ENCODE results near the gene TMEM254.

Gene TMEM254

DNA sequence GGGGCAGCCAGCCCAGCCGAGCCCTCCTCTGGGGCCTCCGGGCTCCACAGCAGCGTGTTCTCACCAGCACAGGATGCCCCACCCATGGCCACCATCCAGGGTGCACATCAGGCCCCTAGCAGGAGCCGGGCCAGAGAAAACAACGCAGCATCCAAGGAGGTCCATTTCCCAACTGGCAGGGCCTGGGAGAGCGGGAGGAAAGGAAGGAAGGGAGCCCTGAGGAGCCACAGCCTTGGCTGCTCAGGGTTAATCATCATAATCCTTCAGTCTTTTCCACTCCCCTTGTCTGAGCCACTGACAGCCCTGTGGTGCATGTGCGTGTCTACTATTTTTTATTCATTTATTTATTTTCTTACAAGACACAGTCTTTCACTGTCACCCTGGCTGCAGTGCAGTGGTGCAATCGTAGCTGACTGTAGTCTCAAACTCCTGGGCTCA is 57.7 kb downstream of the TMEM254 start:
- no peak for FAIRE-seq
- no peak for TF ChIP-seq POLR2A (IDR thresholded peaks at IDR 0.05; ENCODE audit: low read depth, low read length)
- DNase-seq (ENCODE audit: insufficient read length, low spot score): peak; percentile 75

DNA sequence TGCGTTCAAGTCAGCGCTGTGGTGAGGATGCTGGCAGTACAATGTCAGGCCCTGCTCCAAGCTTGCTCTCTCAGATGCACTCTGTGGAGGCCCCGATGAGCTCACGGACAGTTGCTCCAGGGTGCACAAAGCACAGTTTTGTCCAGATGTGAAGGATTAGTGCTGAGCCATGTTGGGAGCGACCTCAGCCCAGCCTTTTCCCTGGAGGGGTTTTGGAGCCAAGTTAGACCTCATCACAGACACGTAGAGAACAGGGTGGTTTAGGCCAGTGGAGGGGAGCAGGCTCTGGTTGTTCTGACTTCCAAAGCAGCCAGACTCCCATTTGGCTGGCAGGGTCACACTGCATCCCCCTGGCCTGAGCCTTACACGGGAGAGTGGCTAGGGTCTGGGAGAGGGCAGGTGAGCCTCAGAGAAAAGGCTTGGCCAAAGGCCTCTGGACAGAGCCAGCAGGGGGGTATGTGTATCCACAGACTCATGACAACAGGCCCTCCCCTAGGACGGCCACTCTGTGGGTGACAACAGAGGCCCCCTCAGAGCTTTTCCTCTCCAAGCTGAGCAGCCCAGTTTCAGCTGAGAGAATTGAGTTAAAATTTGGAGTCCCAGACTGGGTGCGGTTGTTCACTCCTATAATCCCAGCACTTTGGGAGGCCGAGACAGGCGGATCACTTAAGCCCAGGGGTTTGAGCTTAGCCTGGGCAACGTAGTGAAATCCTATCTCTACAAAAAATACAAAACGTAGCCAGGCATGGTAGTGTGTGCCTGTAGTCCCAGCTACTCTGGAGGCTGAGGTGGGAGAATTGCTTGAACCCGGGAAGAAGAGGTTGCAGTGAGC is 58.8 kb downstream of the TMEM254 start:
- no peak for FAIRE-seq
- no peak for DNase-seq (ENCODE audit: insufficient read length, low spot score)
- TF ChIP-seq POLR2A (IDR thresholded peaks at IDR 0.05; ENCODE audit: low read depth, low read length): no peak

DNA sequence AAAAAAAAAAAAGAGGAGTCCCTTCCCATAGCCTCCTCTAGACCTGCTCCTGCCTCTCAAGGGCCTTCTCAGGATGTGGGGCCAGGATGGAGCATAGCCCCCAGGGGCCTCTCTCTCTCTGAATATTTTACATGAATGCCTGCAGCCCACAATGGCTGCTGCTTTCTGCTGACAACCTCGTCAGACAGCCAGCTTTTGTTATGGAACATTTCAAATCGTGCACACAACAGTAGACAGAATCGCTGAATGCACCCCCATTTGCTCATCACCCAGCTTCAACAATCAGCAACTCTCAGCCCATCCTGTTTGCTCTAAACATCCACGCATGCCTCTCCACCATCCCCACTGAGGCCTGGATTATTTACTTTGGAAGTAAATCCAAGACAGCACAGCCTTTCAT is 59.5 kb downstream of the TMEM254 start:
- no peak for FAIRE-seq
- TF ChIP-seq POLR2A (IDR thresholded peaks at IDR 0.05; ENCODE audit: low read depth, low read length): no peak
- no peak for DNase-seq (ENCODE audit: insufficient read length, low spot score)

- DNase-seq (ENCODE audit: insufficient read length, low spot score): no peak
- TF ChIP-seq POLR2A (IDR thresholded peaks at IDR 0.05; ENCODE audit: low read depth, low read length): no peak
- no peak for FAIRE-seq
Measured at GRCh38 chr10:80139265-80139664, 60.8 kb downstream of the TMEM254 start.

DNA sequence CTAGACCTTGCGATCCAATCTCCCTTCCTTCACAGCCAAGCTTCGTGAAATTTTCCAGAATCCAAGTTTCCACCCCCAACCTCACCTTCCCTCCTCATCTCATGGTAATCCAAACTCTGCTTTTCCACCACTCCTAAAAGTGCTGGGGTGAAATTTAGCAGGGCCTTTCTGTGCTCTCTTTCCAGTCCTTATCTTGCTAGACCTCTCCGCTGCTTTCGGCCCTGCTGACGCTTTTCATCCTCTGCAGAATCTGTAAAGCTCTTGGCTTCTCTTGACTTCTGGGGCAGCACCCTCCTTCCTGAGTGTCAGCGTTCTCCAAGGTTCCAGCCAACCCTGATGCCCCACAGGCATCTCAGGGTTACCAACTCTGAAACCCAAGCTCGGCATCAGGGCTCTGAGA is 61.8 kb downstream of the TMEM254 start:
- DNase-seq (ENCODE audit: insufficient read length, low spot score) (no peak), FAIRE-seq (no peak)
- TF ChIP-seq POLR2A (IDR thresholded peaks at IDR 0.05; ENCODE audit: low read depth, low read length): no peak

DNA sequence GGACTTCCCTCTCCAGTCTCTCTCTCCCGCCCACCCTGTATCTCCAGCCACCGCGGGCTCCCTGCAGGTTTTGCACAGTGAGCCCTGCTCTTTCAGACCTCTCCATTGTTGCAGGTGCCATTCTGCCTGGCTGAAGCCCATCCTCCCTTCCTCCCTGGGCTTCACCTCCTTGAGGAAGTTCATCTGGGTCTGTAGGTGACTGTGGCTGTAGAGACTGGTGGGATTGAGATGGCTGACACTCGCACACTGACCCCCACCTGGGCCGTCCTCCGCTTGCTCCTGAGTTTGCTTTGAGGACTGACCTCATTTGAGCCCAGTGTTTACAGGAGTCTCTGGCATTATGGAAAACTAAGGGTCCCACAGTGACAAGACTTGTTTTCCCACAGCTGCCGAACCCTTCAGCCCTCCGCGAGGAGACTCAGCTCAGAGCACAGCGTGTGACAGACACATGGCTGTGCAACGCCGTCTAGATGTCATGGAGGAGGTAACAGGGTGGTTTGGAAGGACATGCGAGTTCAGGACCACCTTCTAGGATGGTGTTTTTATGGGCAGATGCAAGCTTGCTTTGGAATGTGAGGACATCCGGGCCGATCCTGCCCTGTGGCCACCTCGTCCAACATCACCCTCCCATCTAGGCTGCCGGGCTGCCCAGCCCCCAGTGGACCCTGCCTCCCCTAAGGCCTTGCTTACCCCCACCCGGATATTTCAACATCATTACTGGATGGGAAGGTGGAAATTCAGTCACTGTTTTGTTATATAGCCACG is 63.4 kb downstream of the TMEM254 start:
- FAIRE-seq (no peak), DNase-seq (ENCODE audit: insufficient read length, low spot score) (no peak)
- no peak for TF ChIP-seq POLR2A (IDR thresholded peaks at IDR 0.05; ENCODE audit: low read depth, low read length)

Data from H54 (cell line).